PC-9 (cell line): ENCODE data around the gene VTN. TPM values are rescaled to one million over a fixed set of nuclear protein-coding genes. Genes with fewer than 3 reads are reported as not detected.

ENCODE experiments used
- BruUV-seq: library from RNA; stranded (reverse); fragments of 400-500 nt; replicated peaks from 2 replicates; lab custom pipeline; 2021; lab: Mats Ljungman, UMichigan
- CTCF ChIA-PET: fragments of 300-600 bp; sonication (Branson Sonifier 250); formaldehyde crosslinking; loops from one replicate; lab custom pipeline; 2022; ENCODE audit warnings: antibody characterized with exemption; lab: Charles Lee
- POLR2A ChIA-PET: fragments of 300-600 bp; sonication (Branson Sonifier 250); formaldehyde crosslinking; loops from one replicate; lab custom pipeline; 2022; ENCODE audit warnings: antibody characterized with exemption; ENCODE audit not compliant: unreplicated experiment; lab: Charles Lee
- DNase-seq, 2 experiments: peaks; one replicate each; pipeline versions ENCODE4 v3.0.0 to v3.0.0-alpha.2; 2015 to 2022; ENCODE audit warnings: mixed read lengths in 1 of 2
- H2AFZ ChIP-seq: fragments of 200-600 bp; sonication (generic); 2 replicates; pipeline ENCODE4 v1.8.1; 2017; ENCODE audit warnings: antibody characterized with exemption
- H3F3A ChIP-seq: fragments of 200-600 bp; sonication (generic); 2 replicates; pipeline ENCODE4 v1.8.1; 2017; ENCODE audit warnings: antibody characterized with exemption, mild to moderate bottlenecking, low read depth; ENCODE audit not compliant: insufficient read depth
- H3K27ac ChIP-seq: fragments of 200-600 bp; sonication (generic); 2 replicates; pipeline ENCODE4 v1.6.1; 2016; ENCODE audit warnings: mixed run types
- H3K27me3 ChIP-seq: fragments of 200-600 bp; sonication (generic); 2 replicates; pipeline ENCODE4 v1.6.1; 2016; ENCODE audit warnings: low read depth, mixed run types; ENCODE audit not compliant: insufficient read depth
- H3K36me3 ChIP-seq: fragments of 200-600 bp; sonication (generic); 2 replicates; pipeline ENCODE4 v1.6.1; 2016; ENCODE audit warnings: low read depth, mixed run types
- H3K4me1 ChIP-seq: fragments of 200-600 bp; sonication (generic); replicated peaks from 2 replicates; pipeline ENCODE4 v1.6.1; 2016; ENCODE audit warnings: mixed run types; ENCODE audit not compliant: insufficient read depth
- H3K4me2 ChIP-seq: fragments of 200-600 bp; sonication (generic); 2 replicates; pipeline ENCODE4 v1.6.1; 2017; ENCODE audit warnings: mixed run types
- H3K4me3 ChIP-seq: fragments of 200-600 bp; sonication (generic); 2 replicates; pipeline ENCODE4 v1.6.1; 2016; ENCODE audit warnings: mixed run types
- H3K79me2 ChIP-seq: fragments of 200-600 bp; sonication (generic); 2 replicates; pipeline ENCODE4 v1.6.1; 2017; ENCODE audit warnings: low read depth, mixed run types
- H3K9me2 ChIP-seq: fragments of 200-600 bp; sonication (generic); 2 replicates; pipeline ENCODE4 v1.8.1; 2017; ENCODE audit warnings: mild to moderate bottlenecking; ENCODE audit not compliant: insufficient read depth
- H3K9me3 ChIP-seq: fragments of 200-600 bp; sonication (generic); 2 replicates; pipeline ENCODE4 v1.8.1; 2016; ENCODE audit warnings: low read depth; ENCODE audit not compliant: insufficient read depth
- H4K20me1 ChIP-seq: fragments of 200-600 bp; sonication (generic); 2 replicates; pipeline ENCODE4 v1.8.1; 2017; ENCODE audit not compliant: insufficient read depth
- EZH2 ChIP-seq: fragments of 200-600 bp; sonication (generic); IDR thresholded peaks from 2 replicates; pipeline ENCODE4 v1.8.0; 2017; ENCODE audit warnings: antibody characterized with exemption, low read depth
- intact Hi-C: fragments of 100-400 bp; cut with micrococcal nuclease; formaldehyde crosslinking; loops from one replicate; pipeline ENCODE4 v1.10.0; 2022; ENCODE audit not compliant: unreplicated experiment
- total RNA-seq: library from RNA; stranded (reverse); gene quantifications from 2 replicates; pipeline ENCODE4 v1.2.3, GENCODE V29; 2021
- TF ChIP-seq, protein P1 (sequence below): fragments of 200-600 bp; sonication (generic); conservative IDR thresholded peaks from 2 replicates; pipeline ENCODE4 v1.6.1; 2017; ENCODE audit warnings: mixed run types, antibody characterized with exemption, mild to moderate bottlenecking, moderate library complexity

VTN gene
- total RNA-seq, 1 experiment from 2014 or later: not detected

DNA sequence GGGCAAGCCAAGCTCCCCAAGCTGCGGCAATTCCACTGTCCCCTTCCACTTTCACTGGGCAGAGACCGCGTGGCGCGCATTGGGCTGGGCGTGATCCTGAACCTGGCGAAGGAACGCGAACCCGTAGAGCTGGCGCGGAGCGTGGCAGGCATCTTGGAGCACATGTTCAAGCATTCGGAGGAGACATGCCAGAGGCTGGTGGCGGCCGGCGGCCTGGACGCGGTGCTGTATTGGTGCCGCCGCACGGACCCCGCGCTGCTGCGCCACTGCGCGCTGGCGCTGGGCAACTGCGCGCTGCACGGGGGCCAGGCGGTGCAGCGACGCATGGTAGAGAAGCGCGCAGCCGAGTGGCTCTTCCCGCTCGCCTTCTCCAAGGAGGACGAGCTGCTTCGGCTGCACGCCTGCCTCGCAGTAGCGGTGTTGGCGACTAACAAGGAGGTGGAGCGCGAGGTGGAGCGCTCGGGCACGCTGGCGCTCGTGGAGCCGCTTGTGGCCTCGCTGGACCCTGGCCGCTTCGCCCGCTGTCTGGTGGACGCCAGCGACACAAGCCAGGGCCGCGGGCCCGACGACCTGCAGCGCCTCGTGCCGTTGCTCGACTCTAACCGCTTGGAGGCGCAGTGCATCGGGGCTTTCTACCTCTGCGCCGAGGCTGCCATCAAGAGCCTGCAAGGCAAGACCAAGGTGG is 11.2 kb upstream of the VTN start:
- no peaks in the 10 kb centered on the region for H3K27me3 ChIP-seq
- no peaks in the 10 kb centered on the region for H3K36me3 ChIP-seq
- intact Hi-C loops: no loop called here
- no peaks in the 10 kb centered on the region for H3K9me3 ChIP-seq
- H3K79me2 ChIP-seq: peaks cover 10% of the 10 kb centered on the region; the same call in 1 of the 2 replicates
- TF ChIP-seq EZH2: no peak
- TF ChIP-seq, protein P1, sequence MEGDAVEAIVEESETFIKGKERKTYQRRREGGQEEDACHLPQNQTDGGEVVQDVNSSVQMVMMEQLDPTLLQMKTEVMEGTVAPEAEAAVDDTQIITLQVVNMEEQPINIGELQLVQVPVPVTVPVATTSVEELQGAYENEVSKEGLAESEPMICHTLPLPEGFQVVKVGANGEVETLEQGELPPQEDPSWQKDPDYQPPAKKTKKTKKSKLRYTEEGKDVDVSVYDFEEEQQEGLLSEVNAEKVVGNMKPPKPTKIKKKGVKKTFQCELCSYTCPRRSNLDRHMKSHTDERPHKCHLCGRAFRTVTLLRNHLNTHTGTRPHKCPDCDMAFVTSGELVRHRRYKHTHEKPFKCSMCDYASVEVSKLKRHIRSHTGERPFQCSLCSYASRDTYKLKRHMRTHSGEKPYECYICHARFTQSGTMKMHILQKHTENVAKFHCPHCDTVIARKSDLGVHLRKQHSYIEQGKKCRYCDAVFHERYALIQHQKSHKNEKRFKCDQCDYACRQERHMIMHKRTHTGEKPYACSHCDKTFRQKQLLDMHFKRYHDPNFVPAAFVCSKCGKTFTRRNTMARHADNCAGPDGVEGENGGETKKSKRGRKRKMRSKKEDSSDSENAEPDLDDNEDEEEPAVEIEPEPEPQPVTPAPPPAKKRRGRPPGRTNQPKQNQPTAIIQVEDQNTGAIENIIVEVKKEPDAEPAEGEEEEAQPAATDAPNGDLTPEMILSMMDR: no peak
- BruUV-seq: no TSS peak
- H3K27ac ChIP-seq: peak overlapping the region; percentile 86
- no peak overlapping the region for H3K4me3 ChIP-seq
- ChIA-PET POLR2A (no interaction called here), CTCF (no interaction called here)
- peaks cover 39% of the 10 kb centered on the region for H3F3A ChIP-seq
- H3K9me2 ChIP-seq: no peaks in the 10 kb centered on the region
- DNase-seq: no peak
- peak overlapping the region; percentile 66 for H3K4me2 ChIP-seq
- no peaks in the 10 kb centered on the region for H4K20me1 ChIP-seq
- no peak overlapping the region for H2AFZ ChIP-seq
- H3K4me1 ChIP-seq: peaks cover 38% of the 10 kb centered on the region

DNA sequence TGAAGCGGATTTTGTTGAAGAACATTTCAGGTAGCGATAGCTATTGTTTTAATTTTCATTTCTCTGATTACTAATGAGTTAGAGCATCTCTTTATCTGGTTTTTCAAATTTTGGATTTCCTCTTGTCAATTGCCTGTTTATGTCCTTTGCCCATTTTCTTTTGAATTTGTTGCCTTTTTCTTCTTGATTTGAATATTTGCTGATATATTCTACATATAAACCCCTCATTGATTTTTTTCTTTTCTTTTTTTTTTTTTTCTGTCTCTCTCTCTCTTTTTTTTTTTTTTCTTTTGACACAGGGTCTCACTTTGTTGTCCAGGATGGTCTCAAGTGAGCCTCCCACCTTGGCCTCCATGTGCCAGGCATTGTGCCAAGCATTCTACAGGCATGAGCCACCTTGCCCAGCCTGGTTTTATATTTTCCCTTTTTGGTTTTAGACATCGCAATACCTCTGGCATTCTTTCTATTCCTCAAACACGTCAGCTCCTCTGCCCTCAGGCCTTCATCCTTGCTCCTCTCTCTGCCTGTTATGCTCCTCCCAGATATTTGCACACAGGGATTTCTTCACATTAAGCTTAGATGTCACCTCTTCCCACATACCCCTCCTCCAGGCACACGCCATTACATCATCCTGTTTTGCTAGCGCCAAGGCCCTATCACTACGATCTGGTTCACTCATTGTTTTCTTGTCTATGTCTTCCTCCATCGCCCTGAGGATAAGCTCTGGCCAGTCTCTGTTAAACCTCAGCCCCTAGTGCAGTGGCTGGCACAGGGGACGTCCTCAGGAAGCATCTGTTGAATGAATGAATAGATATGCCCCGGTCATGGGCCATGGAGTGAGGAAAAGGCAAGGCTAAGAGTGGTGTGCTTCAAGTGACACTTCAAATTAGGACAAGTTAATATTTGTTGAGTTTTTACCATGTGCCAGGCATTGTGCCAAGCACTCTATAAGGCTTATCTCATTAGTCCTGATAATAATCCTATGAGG is 10.0 kb upstream of the VTN start:
- ChIA-PET CTCF (interaction anchor here (0.5 to 0.8 kb wide), 3 partner anchors 45 to 575 kb away, joined by 3 to 6 read pairs (median 3); partner anchors contain the start of genes IFT20 and TNFAIP1), POLR2A (interaction anchor here (0.6 to 0.7 kb wide), 3 partner anchors 45 to 491 kb away, joined by 3 to 6 read pairs (median 4); partner anchors contain the start of genes IFT20 and TNFAIP1)
- Histone ChIP-seq H3K27ac (peak overlapping the region; percentile 86), H3K4me1 (peaks cover 26% of the 10 kb centered on the region), H3K36me3 (no peaks in the 10 kb centered on the region), H3K9me3 (no peaks in the 10 kb centered on the region), H3K27me3 (no peaks in the 10 kb centered on the region), H3K9me2 (no peaks in the 10 kb centered on the region), H2AFZ (no peak overlapping the region), H4K20me1 (no peaks in the 10 kb centered on the region), H3K79me2 (no peaks in the 10 kb centered on the region), H3K4me2 (peak overlapping the region; percentile 66), H3K4me3 (no peak overlapping the region), H3F3A (peaks cover 28% of the 10 kb centered on the region)
- TF ChIP-seq EZH2: no peak
- TF ChIP-seq, protein P1: no peak
- peak; percentile 80 to 97 for DNase-seq
- BruUV-seq: no TSS peak
- intact Hi-C loops: loop anchor here (1.0 kb wide), 2 partner anchors 33 to 44 kb away; no protein-coding TSS in a partner anchor

DNA sequence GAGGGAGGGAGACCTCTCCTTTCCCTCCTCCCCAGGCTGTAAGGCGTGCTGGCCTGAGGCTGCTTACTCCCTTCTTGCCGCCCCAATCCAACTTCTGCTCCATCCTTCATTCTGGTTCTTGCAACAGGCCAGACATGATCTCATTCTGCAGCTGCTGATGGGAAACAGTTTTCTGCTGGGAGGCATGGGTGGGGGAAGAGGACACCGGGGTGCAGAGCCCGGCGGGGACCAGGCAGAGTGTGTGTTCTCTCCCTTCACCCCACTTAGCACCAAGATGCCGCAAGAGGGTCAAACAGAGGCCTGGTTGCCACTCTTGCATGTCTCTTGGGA is 2.8 kb upstream of the VTN start:
- Histone ChIP-seq H3K4me3 (no peak overlapping the region), H3K36me3 (no peaks in the 10 kb centered on the region), H3K9me2 (no peaks in the 10 kb centered on the region), H3K27ac (no peak overlapping the region), H3K4me2 (no peak overlapping the region), H4K20me1 (no peaks in the 10 kb centered on the region), H2AFZ (no peak overlapping the region), H3F3A (peaks cover 15% of the 10 kb centered on the region; the same call in 1 of the 2 replicates), H3K79me2 (no peaks in the 10 kb centered on the region), H3K4me1 (peaks cover 18% of the 10 kb centered on the region), H3K27me3 (no peaks in the 10 kb centered on the region), H3K9me3 (no peaks in the 10 kb centered on the region)
- no peak for TF ChIP-seq EZH2
- TF ChIP-seq, protein P1: no peak
- no peak for DNase-seq
- intact Hi-C loops: loop anchor here (2.0 kb wide), 1 partner anchor 54 kb away; the partner anchor contains the start of gene TMEM97
- POLR2A ChIA-PET: no interaction called here
- CTCF ChIA-PET: interaction anchor here (0.6 kb wide), 1 partner anchor 24 kb away, joined by 3 read pairs; no protein-coding TSS in a partner anchor
- BruUV-seq: no TSS peak
